ENCODE data around the gene INPP5A.
"Not testable (repeated sequence)": the region's sequence is repeated elsewhere in the genome, so short reads cannot be mapped to it uniquely, and the experiment has no call there.

Gene INPP5A

GRCh38 chr10:132548106-132548823 lies 10.7 kb downstream of the INPP5A start:
- no peak for DNase-seq (ENCODE audit: low spot score)

GRCh38 chr10:132548869-132549268 lies 11.3 kb downstream of the INPP5A start:
- DNase-seq (ENCODE audit: low spot score) = no peak

- no peak for DNase-seq (ENCODE audit: low spot score)
Observed at GRCh38 chr10:132549371-132549770, 11.8 kb downstream of the INPP5A start.

- no peak for DNase-seq (ENCODE audit: low spot score)
Observed at GRCh38 chr10:132550366-132551092, 12.9 kb downstream of the INPP5A start.

GRCh38 chr10:132551093-132551807 lies 13.7 kb downstream of the INPP5A start:
- DNase-seq (ENCODE audit: low spot score) = no peak

GRCh38 chr10:132551808-132552130 lies 14.2 kb downstream of the INPP5A start:
- DNase-seq (ENCODE audit: low spot score) = no peak

- DNase-seq (ENCODE audit: low spot score) = not testable (repeated sequence)
Observed at GRCh38 chr10:132552635-132553034, 15.0 kb downstream of the INPP5A start.

- not testable (repeated sequence) for DNase-seq (ENCODE audit: low spot score)
Observed at GRCh38 chr10:132553568-132553967, 16.0 kb downstream of the INPP5A start.

GRCh38 chr10:132554053-132554990 lies 16.7 kb downstream of the INPP5A start:
- no peak for DNase-seq (ENCODE audit: low spot score)

- no peak for DNase-seq (ENCODE audit: low spot score)
Observed at GRCh38 chr10:132554991-132555647, 17.5 kb downstream of the INPP5A start.

- DNase-seq (ENCODE audit: low spot score) = no peak
Observed at GRCh38 chr10:132555648-132556575, 18.3 kb downstream of the INPP5A start.

- DNase-seq (ENCODE audit: low spot score) = no peak
Observed at GRCh38 chr10:132556994-132557441, 19.4 kb downstream of the INPP5A start.

GRCh38 chr10:132557696-132558515 lies 20.3 kb downstream of the INPP5A start:
- no peak for DNase-seq (ENCODE audit: low spot score)

GRCh38 chr10:132558516-132559413 lies 21.2 kb downstream of the INPP5A start:
- no peak for DNase-seq (ENCODE audit: low spot score)

- DNase-seq (ENCODE audit: low spot score) = no peak
Observed at GRCh38 chr10:132559538-132559937, 22.0 kb downstream of the INPP5A start.

- no peak for DNase-seq (ENCODE audit: low spot score)
Observed at GRCh38 chr10:132560241-132560731, 22.7 kb downstream of the INPP5A start.

- DNase-seq (ENCODE audit: low spot score) = no peak
Observed at GRCh38 chr10:132562177-132562915, 24.8 kb downstream of the INPP5A start.

All from left forelimb (tissue), 1 donor.